ENCODE data around the gene BANF1. TPM values are rescaled to one million over a fixed set of nuclear protein-coding genes. Genes with fewer than 3 reads are reported as not detected.

BANF1 gene, protein sequence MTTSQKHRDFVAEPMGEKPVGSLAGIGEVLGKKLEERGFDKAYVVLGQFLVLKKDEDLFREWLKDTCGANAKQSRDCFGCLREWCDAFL
- 10 to 100 TPM; 44.4 to 62.3 TPM for total RNA-seq

GRCh38 chr11:66001942-66002647 is at the start of gene BANF1, which contains the start of gene EIF1AD:
BANF1 (plus strand) TSS chr11:66002503; CDS start chr11:66003251, 748 bp downstream.
EIF1AD (minus strand) TSS chr11:66002157; CDS start chr11:66000389, 1,768 bp downstream.
- DNase-seq (peak; percentile 92 to 95 (median 92)), ATAC-seq (peak; percentile 91)
- 0% methylated on average over 32 to 55 of the region's 55 CpGs for WGBS, 2 donors
- Histone ChIP-seq H3K27me3 (no peaks in the 10 kb centered on the region), H3K4me3 (peak within 1 kb of the TSS; percentile 60 to 80), H3K4me1 (peaks cover 27% of the 10 kb centered on the region), H3K27ac (peak within 1 kb of the TSS; percentile 84 to 96 (median 90)), H3K9me3 (no peaks in the 10 kb centered on the region), H3K36me3 (replicated peaks in 1 of 2; ENCODE audit: insufficient read depth in 1 of 2, low read depth in 2 of 2) (peaks cover 10 to 27% of the 10 kb centered on the region in 2 donors)
- intact Hi-C loops (cut with DNase I), result no loop called here
- TF ChIP-seq CTCF (IDR thresholded peaks at IDR 0.05) (peak in 1 of 7 experiments; percentile 21), POLR2A (IDR thresholded peaks at IDR 0.05) (peak in 2 of 3 donors; percentile 67 to 74)

DNA sequence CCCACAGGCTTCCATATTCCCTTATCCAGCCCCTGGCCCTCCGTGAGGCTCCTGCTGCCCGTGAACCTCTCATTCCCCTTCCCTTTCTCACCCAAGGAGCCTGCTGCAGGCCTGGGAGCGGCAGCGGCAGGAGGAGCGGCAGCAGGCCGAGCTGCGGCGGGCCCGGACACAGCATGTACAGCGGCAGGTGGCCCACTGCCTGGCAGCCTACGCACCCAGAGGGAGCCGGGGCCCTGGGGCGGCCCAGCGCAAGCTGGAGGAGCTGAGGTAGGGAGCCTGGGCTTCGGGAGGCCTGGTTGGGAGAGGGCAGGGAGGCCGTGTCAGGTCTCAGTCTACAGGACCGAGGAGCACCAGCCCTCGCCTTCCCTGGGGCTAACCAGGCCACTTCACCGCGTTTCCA is 48.8 kb upstream of the BANF1 start:
- Histone ChIP-seq H3K27ac (no peak overlapping the region), H3K9me3 (no peaks in the 10 kb centered on the region), H3K36me3 (replicated peaks in 1 of 2; ENCODE audit: insufficient read depth in 1 of 2, low read depth in 2 of 2) (no peaks in the 10 kb centered on the region), H3K4me3 (no peak overlapping the region), H3K27me3 (no peaks in the 10 kb centered on the region), H3K4me1 (no peaks in the 10 kb centered on the region)
- WGBS, 2 donors, result 71 to 85% methylated on average over 4 to 19 of the region's 20 CpGs
- intact Hi-C loops (cut with DNase I), result no loop called here
- DNase-seq (no peak), ATAC-seq (no peak)
- TF ChIP-seq CTCF (IDR thresholded peaks at IDR 0.05) (no peak), POLR2A (IDR thresholded peaks at IDR 0.05) (no peak)

GRCh38 chr11:65954771-65955170 is 47.5 kb upstream of the BANF1 start:
- no peak overlapping the region for H3K4me3 ChIP-seq
- no peak for ATAC-seq
- WGBS, 2 donors, result 68 to 70% methylated on average over 8 of the region's 8 CpGs
- TF ChIP-seq CTCF (IDR thresholded peaks at IDR 0.05), result no peak
- no peak for TF ChIP-seq POLR2A (IDR thresholded peaks at IDR 0.05)
- H3K9me3 ChIP-seq, result no peaks in the 10 kb centered on the region
- no peaks in the 10 kb centered on the region for H3K4me1 ChIP-seq
- no peaks in the 10 kb centered on the region for H3K27me3 ChIP-seq
- no peak overlapping the region for H3K27ac ChIP-seq
- intact Hi-C loops (cut with DNase I), result loop anchor here (5.0 kb wide), 1 partner anchor 32 kb away; no protein-coding TSS in a partner anchor
- no peaks in the 10 kb centered on the region for H3K36me3 ChIP-seq (replicated peaks in 1 of 2; ENCODE audit: insufficient read depth in 1 of 2, low read depth in 2 of 2)
- no peak for DNase-seq

- H3K36me3 ChIP-seq (replicated peaks in 1 of 2; ENCODE audit: insufficient read depth in 1 of 2, low read depth in 2 of 2), result no peaks in the 10 kb centered on the region
- no peaks in the 10 kb centered on the region for H3K27me3 ChIP-seq
- no peak for TF ChIP-seq POLR2A (IDR thresholded peaks at IDR 0.05)
- TF ChIP-seq CTCF (IDR thresholded peaks at IDR 0.05), result no peak
- intact Hi-C loops (cut with DNase I), result loop anchor here (5.0 kb wide), 1 partner anchor 36 kb away; no protein-coding TSS in a partner anchor
- no peak overlapping the region for H3K27ac ChIP-seq
- H3K9me3 ChIP-seq, result no peaks in the 10 kb centered on the region
- ATAC-seq (no peak), DNase-seq (no peak)
- no peak overlapping the region for H3K4me3 ChIP-seq
- 57 to 65% methylated on average over 4 of the region's 4 CpGs for WGBS, 2 donors
- peaks cover 18% of the 10 kb centered on the region for H3K4me1 ChIP-seq
Observed at GRCh38 chr11:65958291-65958690, 44.0 kb upstream of the BANF1 start.

Data from body of pancreas (tissue), 4 donors.